ENCODE results near the gene MCC. TPM values are rescaled to one million over a fixed set of nuclear protein-coding genes. Genes with fewer than 3 reads are reported as not detected.

Gene MCC
- total and polyA plus RNA-seq, 2 of the 4 experiments (the other 2 are of a cell fraction), result 5.0 to 20.6 TPM

DNA sequence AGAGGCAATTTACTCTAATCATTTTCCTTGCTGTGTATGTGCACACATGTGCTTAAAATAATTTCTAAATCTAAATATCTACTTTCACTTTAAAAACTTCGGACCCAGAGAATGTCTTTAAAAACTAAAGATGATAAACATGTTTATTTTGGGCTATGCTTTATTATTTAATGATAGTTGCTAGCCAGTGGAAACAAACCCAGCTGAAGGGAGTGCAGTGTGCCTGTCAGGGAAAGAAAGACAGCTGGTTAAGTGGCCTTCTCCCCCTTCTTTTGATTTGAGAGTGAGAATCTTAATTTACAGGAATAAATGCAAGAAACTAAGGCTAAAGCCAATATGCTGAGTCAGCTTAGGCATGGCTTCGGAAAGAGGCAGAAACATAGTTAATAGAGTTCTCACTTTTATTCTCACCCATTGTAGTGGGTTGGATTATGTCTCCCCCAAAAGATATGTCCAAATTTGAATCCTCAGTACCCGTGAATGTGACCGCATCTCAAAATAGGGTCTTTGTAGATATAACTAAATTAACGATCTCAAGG lies 400.2 kb downstream of the MCC start:
- no peak overlapping the region for H3K27ac ChIP-seq (ENCODE audit: insufficient read depth, low read length)
- no peak overlapping the region for H2BK5ac ChIP-seq (ENCODE audit: low read depth, low read length, poor library complexity, severe bottlenecking)
- no peak overlapping the region for H3K14ac ChIP-seq (replicated peaks; ENCODE audit: low read depth, low read length)
- no TSS peak for BruUV-seq (replicated peaks)
- ChIA-PET CTCF (no interaction called here), POLR2A (ENCODE audit: unreplicated experiment) (no interaction called here)
- no peak overlapping the region for H4K91ac ChIP-seq (ENCODE audit: insufficient read depth, low read depth, low read length)
- peaks cover 6% of the 10 kb centered on the region for H3K4me1 ChIP-seq (ENCODE audit: control insufficient read depth, insufficient read depth, low read length)
- H3K4me3 ChIP-seq (ENCODE audit: insufficient read depth, low read depth, low read length), result no peak overlapping the region
- peaks cover 4% of the 10 kb centered on the region; the same call in 1 of the 2 replicates for H4K20me1 ChIP-seq (ENCODE audit: insufficient read depth, low read length)
- no peak overlapping the region for H2AK9ac ChIP-seq (replicated peaks; ENCODE audit: low read depth, low read length, poor library complexity)
- no peak overlapping the region for H2AK5ac ChIP-seq (ENCODE audit: low read depth, low read length)
- no peak overlapping the region for H3K4ac ChIP-seq (ENCODE audit: low read depth, low read length)
- TF ChIP-seq CHD1 (IDR thresholded peaks at IDR 0.05; ENCODE audit: low read depth, low read length) (no peak), POLR2A (IDR thresholded peaks at IDR 0.05; ENCODE audit: low read depth, low read length) (no peak), NFE2L2 (IDR thresholded peaks at IDR 0.05; ENCODE audit: low read depth, low read length) (no peak), MAZ (IDR thresholded peaks at IDR 0.05; ENCODE audit: borderline replicate concordance, low read depth, low read length) (no peak), SMC3 (IDR thresholded peaks at IDR 0.05; ENCODE audit: low read depth, low read length) (no peak), MAFK (IDR thresholded peaks at IDR 0.05; ENCODE audit: low read depth, low read length) (peak; percentile 98)
- no peaks in the 10 kb centered on the region for H3K79me1 ChIP-seq (ENCODE audit: low read depth in 1 of 2, low read length in 2 of 2)
- no peak overlapping the region for H2AFZ ChIP-seq (replicated peaks; ENCODE audit: low read length, poor library complexity)
- ATAC-seq (ENCODE audit: low read depth) (no peak), DNase-seq (no peak)
- H3K23ac ChIP-seq (ENCODE audit: low read depth, low read length), result no peak overlapping the region
- no peak overlapping the region for H4K5ac ChIP-seq (ENCODE audit: low read depth, low read length)
- H3K9me1 ChIP-seq (ENCODE audit: insufficient read depth, low read length), result peaks cover 6% of the 10 kb centered on the region; the same call in 1 of the 2 replicates
- in situ Hi-C loops (cut with MboI; ENCODE audit: low sequenced_read_pairs) (no loop called here), intact Hi-C loops (cut with micrococcal nuclease) (no loop called here), dilution Hi-C loops (cut with HindIII; ENCODE audit: low sequenced_read_pairs, unreplicated experiment) (no loop called here)
- no peak overlapping the region for H3K4me2 ChIP-seq (ENCODE audit: low read depth, low read length)
- no CpG with 5 or more reads among the region's 5 CpGs for WGBS, 2 experiments (ENCODE audit: extremely low coverage in 2 of 2, insufficient read length in 1 of 2)
- peaks cover 30% of the 10 kb centered on the region for H3K36me3 ChIP-seq (ENCODE audit: control insufficient read depth, insufficient read depth, low read length)
- no peak overlapping the region for H3K18ac ChIP-seq (ENCODE audit: low read depth, low read length)
- H3K27me3 ChIP-seq (ENCODE audit: control insufficient read depth, insufficient read depth, low read length), result no peaks in the 10 kb centered on the region
- H2BK20ac ChIP-seq (ENCODE audit: low read depth, low read length), result no peak overlapping the region
- H3K9me3 ChIP-seq (ENCODE audit: control insufficient read depth, insufficient read depth, low read length), result no peaks in the 10 kb centered on the region
- H4K8ac ChIP-seq (ENCODE audit: low read depth in 2 of 2, low read length in 2 of 2), result no peak overlapping the region
- no peak overlapping the region for H3K9ac ChIP-seq (ENCODE audit: low read depth, low read length)
- H2BK15ac ChIP-seq (ENCODE audit: low read depth, low read length), result no peak overlapping the region
- H2BK120ac ChIP-seq (ENCODE audit: low read depth, low read length), result no peak overlapping the region
- no peak overlapping the region for H3K56ac ChIP-seq (ENCODE audit: extremely low read depth, insufficient read depth, low read length)
